HCT116 (cell line): ENCODE results near the gene NCOA6. TPM values are rescaled to one million over a fixed set of nuclear protein-coding genes. Genes with fewer than 3 reads are reported as not detected.

ENCODE experiments used
- ATAC-seq: fragments of 200-7000 bp; cut with Tn5 transposase; 2 replicates; pipeline ENCODE4 v1.9.1; 2020; ENCODE audit warnings: mild to moderate bottlenecking, moderate library complexity
- BruUV-seq: library from RNA; stranded (reverse); fragments of 400-500 nt; replicated peaks from 2 replicates; lab custom pipeline; 2021; lab: Mats Ljungman, UMichigan
- CTCF ChIA-PET: fragments of 300-600 bp; sonication (Branson Sonifier 250); formaldehyde crosslinking; loops from one replicate; lab custom pipeline; 2021; ENCODE audit warnings: antibody characterized with exemption; lab: Charles Lee
- POLR2A ChIA-PET: fragments of 300-600, 350-600 bp; sonication (Branson Sonifier 250); formaldehyde crosslinking; loops from one replicate; lab custom pipeline; 2021; ENCODE audit warnings: antibody characterized with exemption; lab: Charles Lee
- RAD21 ChIA-PET, 2 experiments: fragments of 300-600 bp; sonication (Branson Sonifier 250); formaldehyde crosslinking; loops; one replicate each; lab custom pipeline; 2023; ENCODE audit warnings: low total read pairs in 2 of 2; ENCODE audit not compliant: uncharacterized antibody in 2 of 2, unreplicated experiment in 2 of 2, low non-redundant PET in 1 of 2; lab: Charles Lee
- DNase-seq: peaks from one replicate; pipeline ENCODE4 v3.0.0-alpha.2; 2010; ENCODE audit warnings: low read depth, low spot score
- H2AFZ ChIP-seq: fragments of 200-600 bp; shearing (Covaris generic), sonication (generic); 2 replicates; pipeline ENCODE4 v1.6.1; 2017; ENCODE audit warnings: low read depth, mixed run types, mixed read lengths, antibody characterized with exemption, low read length; ENCODE audit not compliant: poor library complexity, severe bottlenecking
- H3K27ac ChIP-seq: 2 replicates; pipeline ENCODE4 v1.5.1; 2012; ENCODE audit warnings: low read depth, low read length
- H3K27me3 ChIP-seq: fragments of 200-600 bp; sonication (generic); 2 replicates; pipeline ENCODE4 v1.6.1; 2016; ENCODE audit warnings: mixed run types, low read length, mixed read lengths; ENCODE audit not compliant: insufficient read depth
- H3K36me3 ChIP-seq, 2 experiments: fragments of 200-500 bp in 1 of 2; fragments of 200-600 bp in 1 of 2; sonication (Bioruptor generic) in 1 of 2; sonication (generic) in 1 of 2; 2 replicates each; pipeline versions ENCODE4 v1.5.1 to v1.6.1; 2014 to 2016; ENCODE audit warnings: low read length in 2 of 2, inconsistent platforms in 1 of 2, mixed read lengths in 1 of 2, mixed run types in 1 of 2; ENCODE audit not compliant: insufficient read depth in 2 of 2, control insufficient read depth in 1 of 2
- H3K4me1 ChIP-seq, 2 experiments: fragments of 200-600 bp in 1 of 2; sonication (generic) in 1 of 2; 2 replicates each; pipeline versions ENCODE4 v1.5.1 to v1.6.1; 2012 to 2017; ENCODE audit warnings: low read length in 2 of 2, inconsistent platforms in 1 of 2, mild to moderate bottlenecking in 1 of 2, mixed read lengths in 1 of 2, mixed run types in 1 of 2, moderate library complexity in 1 of 2; ENCODE audit not compliant: insufficient read depth in 2 of 2, control insufficient read depth in 1 of 2
- H3K4me2 ChIP-seq: fragments of 200-600 bp; sonication (generic); 2 replicates; pipeline ENCODE4 v1.6.1; 2017; ENCODE audit warnings: mixed run types, low read length, mixed read lengths
- H3K4me3 ChIP-seq, 2 experiments: fragments of 200-600 bp in 1 of 2; sonication (generic) in 1 of 2; replicated peaks in 1 of 2; 2 replicates each; pipeline ENCODE4 v1.5.1; 2011 to 2016; ENCODE audit warnings: low read length in 2 of 2, control low read depth in 1 of 2, low read depth in 1 of 2, mild to moderate bottlenecking in 1 of 2, mixed read lengths in 1 of 2, mixed run types in 1 of 2
- H3K79me2 ChIP-seq: fragments of 200-600 bp; sonication (generic); 2 replicates; pipeline ENCODE4 v1.6.1; 2017; ENCODE audit warnings: mild to moderate bottlenecking, mixed run types, low read length, moderate library complexity, mixed read lengths; ENCODE audit not compliant: insufficient read depth
- H3K9ac ChIP-seq: fragments of 200-600 bp; sonication (generic); 2 replicates; pipeline ENCODE4 v1.6.1; 2016; ENCODE audit warnings: low read length, mixed read lengths
- H3K9me2 ChIP-seq: fragments of 200-600 bp; sonication (generic), shearing (Covaris generic); 2 replicates; pipeline ENCODE4 v1.6.1; 2017; ENCODE audit warnings: mixed run types, mild to moderate bottlenecking, moderate library complexity; ENCODE audit not compliant: insufficient read depth
- H3K9me3 ChIP-seq, 2 experiments: fragments of 200-500 bp in 1 of 2; fragments of 200-600 bp in 1 of 2; sonication (Bioruptor generic) in 1 of 2; sonication (generic) in 1 of 2; 2 replicates each; pipeline ENCODE4 v1.6.1; 2014 to 2017; ENCODE audit warnings: low read length in 2 of 2, mixed read lengths in 2 of 2, inconsistent platforms in 1 of 2, low read depth in 1 of 2, mild to moderate bottlenecking in 1 of 2, mixed run types in 1 of 2, moderate library complexity in 1 of 2; ENCODE audit not compliant: control insufficient read depth in 1 of 2, insufficient read depth in 1 of 2
- H4K20me1 ChIP-seq: fragments of 200-600 bp; sonication (generic), shearing (Covaris generic); 2 replicates; pipeline ENCODE4 v1.6.1; 2017; ENCODE audit warnings: mixed run types, mild to moderate bottlenecking, moderate library complexity; ENCODE audit not compliant: insufficient read depth
- ATF3 ChIP-seq: IDR thresholded peaks from 2 replicates; pipeline ENCODE4 v1.6.1; 2012
- CBX3 ChIP-seq: IDR thresholded peaks from 2 replicates; pipeline ENCODE4 v1.6.1; 2012; ENCODE audit warnings: low read depth
- CEBPB ChIP-seq: IDR thresholded peaks from 2 replicates; pipeline ENCODE4 v1.6.1; 2012; ENCODE audit warnings: low read depth
- ELF1 ChIP-seq: IDR thresholded peaks from 2 replicates; pipeline ENCODE4 v1.6.1; 2012; ENCODE audit warnings: low read depth, borderline replicate concordance
- FOSL1 ChIP-seq: IDR thresholded peaks from 2 replicates; pipeline ENCODE4 v1.6.1; 2012; ENCODE audit warnings: low read depth
- JUND ChIP-seq: IDR thresholded peaks from 2 replicates; pipeline ENCODE4 v1.6.1; 2012
- POLR2AphosphoS5 ChIP-seq: IDR thresholded peaks from 2 replicates; pipeline ENCODE4 v1.6.1; 2011; ENCODE audit warnings: mild to moderate bottlenecking, low read depth, low read length, moderate library complexity
- RAD21 ChIP-seq: IDR thresholded peaks from 2 replicates; pipeline ENCODE4 v1.6.1; 2012; ENCODE audit warnings: low read depth, mild to moderate bottlenecking
- REST ChIP-seq: IDR thresholded peaks from 2 replicates; pipeline ENCODE4 v1.6.1; 2012; ENCODE audit warnings: low read depth
- SRF ChIP-seq: IDR thresholded peaks from 2 replicates; pipeline ENCODE4 v1.6.1; 2012; ENCODE audit warnings: low read depth
- TCF7L2 ChIP-seq: IDR thresholded peaks from 2 replicates; pipeline ENCODE4 v1.7.0; 2011; ENCODE audit warnings: borderline replicate concordance, inconsistent platforms; ENCODE audit not compliant: insufficient read depth, insufficient read length; ENCODE audit errors: extremely low read depth
- YY1 ChIP-seq: IDR thresholded peaks from 2 replicates; pipeline ENCODE4 v1.6.1; 2011; ENCODE audit warnings: low read length, low read depth, moderate library complexity, mild to moderate bottlenecking; ENCODE audit not compliant: insufficient replicate concordance; ENCODE audit errors: extremely low read depth
- ZFX ChIP-seq: fragments of 450-650 bp; IDR thresholded peaks from 2 replicates; pipeline ENCODE4 v1.6.1; 2017
- ZNF274 ChIP-seq: fragments of 200-500 bp; sonication (Bioruptor generic); IDR thresholded peaks from 2 replicates; pipeline ENCODE4 v1.6.1; 2014; ENCODE audit warnings: mild to moderate bottlenecking, low read depth, low read length, inconsistent platforms
- intact Hi-C: fragments of 100-400 bp; cut with micrococcal nuclease; formaldehyde crosslinking; loops from 2 replicates; pipeline ENCODE4 v1.10.0; 2022
- total RNA-seq: library from RNA; stranded (reverse); gene quantifications from one replicate; pipeline ENCODE4 v1.2.1, GENCODE V29; 2021; ENCODE audit not compliant: unreplicated experiment
- TF ChIP-seq, protein P1 (sequence below), 3 experiments: fragments of 200-600 bp in 1 of 3; sonication (generic) in 1 of 3; IDR thresholded peaks in 2 of 3; conservative IDR thresholded peaks in 1 of 3; 2 replicates each; pipeline ENCODE4 v1.5.1; 2012 to 2017; ENCODE audit warnings: low read depth in 2 of 3, low read length in 2 of 3, antibody characterized with exemption in 1 of 3, borderline replicate concordance in 1 of 3, control low read depth in 1 of 3, mild to moderate bottlenecking in 1 of 3, mixed read lengths in 1 of 3, mixed run types in 1 of 3, moderate library complexity in 1 of 3; ENCODE audit not compliant: insufficient read depth in 1 of 3
- TF ChIP-seq, protein P2 (sequence below): IDR thresholded peaks from 2 replicates; pipeline ENCODE4 v1.6.1; 2012

Gene NCOA6
- total RNA-seq, 1 experiment from 2014 or later, result 24.8 TPM

DNA sequence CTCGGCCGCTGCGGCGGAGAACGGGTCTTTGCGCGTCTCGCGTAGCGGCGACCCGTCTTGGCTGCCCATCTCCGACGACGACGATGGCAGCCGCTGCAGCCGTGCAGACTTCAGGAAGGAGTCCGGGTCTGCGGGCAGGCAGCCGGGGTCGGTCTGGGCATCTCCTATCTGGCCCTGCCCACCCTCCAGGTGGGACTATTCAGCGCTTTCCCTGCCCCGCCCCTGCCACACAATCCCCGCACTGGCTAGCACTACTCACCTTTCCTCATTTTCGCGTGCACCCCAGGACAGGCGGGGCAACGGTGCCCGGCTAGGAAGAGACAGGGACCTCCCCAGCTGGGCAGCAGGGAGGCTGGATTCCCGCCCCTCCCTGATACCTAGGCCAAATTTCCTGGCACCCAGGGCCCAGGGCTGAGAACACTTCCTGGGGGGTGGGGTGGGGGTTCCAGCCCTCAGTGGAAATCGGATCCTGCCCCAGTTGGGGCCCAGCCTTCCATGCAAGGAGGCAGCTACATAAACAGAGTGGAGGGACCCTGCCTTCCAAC lies 38.0 kb upstream of the NCOA6 start:
- no peaks in the 10 kb centered on the region for H3K9me2 ChIP-seq
- BruUV-seq, result no TSS peak
- POLR2A ChIA-PET, result no interaction called here
- TF ChIP-seq ATF3 (no peak), ELF1 (no peak), RAD21 (no peak), CBX3 (no peak), POLR2AphosphoS5 (no peak), FOSL1 (no peak), CEBPB (no peak), TCF7L2 (no peak), ZNF274 (no peak), SRF (no peak), YY1 (no peak), REST (no peak), JUND (no peak), ZFX (no peak)
- TF ChIP-seq, protein P1, sequence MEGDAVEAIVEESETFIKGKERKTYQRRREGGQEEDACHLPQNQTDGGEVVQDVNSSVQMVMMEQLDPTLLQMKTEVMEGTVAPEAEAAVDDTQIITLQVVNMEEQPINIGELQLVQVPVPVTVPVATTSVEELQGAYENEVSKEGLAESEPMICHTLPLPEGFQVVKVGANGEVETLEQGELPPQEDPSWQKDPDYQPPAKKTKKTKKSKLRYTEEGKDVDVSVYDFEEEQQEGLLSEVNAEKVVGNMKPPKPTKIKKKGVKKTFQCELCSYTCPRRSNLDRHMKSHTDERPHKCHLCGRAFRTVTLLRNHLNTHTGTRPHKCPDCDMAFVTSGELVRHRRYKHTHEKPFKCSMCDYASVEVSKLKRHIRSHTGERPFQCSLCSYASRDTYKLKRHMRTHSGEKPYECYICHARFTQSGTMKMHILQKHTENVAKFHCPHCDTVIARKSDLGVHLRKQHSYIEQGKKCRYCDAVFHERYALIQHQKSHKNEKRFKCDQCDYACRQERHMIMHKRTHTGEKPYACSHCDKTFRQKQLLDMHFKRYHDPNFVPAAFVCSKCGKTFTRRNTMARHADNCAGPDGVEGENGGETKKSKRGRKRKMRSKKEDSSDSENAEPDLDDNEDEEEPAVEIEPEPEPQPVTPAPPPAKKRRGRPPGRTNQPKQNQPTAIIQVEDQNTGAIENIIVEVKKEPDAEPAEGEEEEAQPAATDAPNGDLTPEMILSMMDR (IDR thresholded peaks at IDR 0.05 in 2 of 3, conservative IDR thresholded peaks at IDR 0.05 in 1 of 3; ENCODE audit: borderline replicate concordance in 1 of 3, insufficient read depth in 1 of 3, low read depth in 2 of 3, low read length in 2 of 3), result no peak
- TF ChIP-seq, protein P2, sequence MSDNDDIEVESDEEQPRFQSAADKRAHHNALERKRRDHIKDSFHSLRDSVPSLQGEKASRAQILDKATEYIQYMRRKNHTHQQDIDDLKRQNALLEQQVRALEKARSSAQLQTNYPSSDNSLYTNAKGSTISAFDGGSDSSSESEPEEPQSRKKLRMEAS, result no peak
- H3K27ac ChIP-seq, result no peak overlapping the region
- H3K9ac ChIP-seq, result no peak overlapping the region
- no peak overlapping the region for H2AFZ ChIP-seq
- no peaks in the 10 kb centered on the region for H3K9me3 ChIP-seq
- RAD21 ChIA-PET, result no interaction called here
- H3K36me3 ChIP-seq, result no peaks in the 10 kb centered on the region; a peak in 1 of 4 replicates
- no peak for DNase-seq
- no peak overlapping the region for H3K4me3 ChIP-seq
- H4K20me1 ChIP-seq, result no peaks in the 10 kb centered on the region
- no peak overlapping the region for H3K4me2 ChIP-seq
- no peaks in the 10 kb centered on the region for H3K27me3 ChIP-seq
- CTCF ChIA-PET, result interaction anchor here (1.3 kb wide), 1 partner anchor 10 kb away, joined by 5 read pairs; the partner anchor contains the start of gene GGT7
- no peak for ATAC-seq
- no peaks in the 10 kb centered on the region for H3K4me1 ChIP-seq
- intact Hi-C loops, result no loop called here
- no peaks in the 10 kb centered on the region for H3K79me2 ChIP-seq
